Stimulated activated CD4-positive, alpha-beta T cell treated with anti-CD3 and anti-CD28 coated beads, Interleukin-2, amount 100 ng/mL, for 4 hours (primary cell): ENCODE measurements around the gene TMEM255B.

ENCODE experiments used
- DNase-seq: peaks from one replicate; pipeline ENCODE4 v3.0.0-alpha.2; 2020; ENCODE audit warnings: low read depth

The TMEM255B gene

GRCh38 chr13:113768018-113768905 lies 9.2 kb downstream of the TMEM255B start:
- no peak for DNase-seq

DNA sequence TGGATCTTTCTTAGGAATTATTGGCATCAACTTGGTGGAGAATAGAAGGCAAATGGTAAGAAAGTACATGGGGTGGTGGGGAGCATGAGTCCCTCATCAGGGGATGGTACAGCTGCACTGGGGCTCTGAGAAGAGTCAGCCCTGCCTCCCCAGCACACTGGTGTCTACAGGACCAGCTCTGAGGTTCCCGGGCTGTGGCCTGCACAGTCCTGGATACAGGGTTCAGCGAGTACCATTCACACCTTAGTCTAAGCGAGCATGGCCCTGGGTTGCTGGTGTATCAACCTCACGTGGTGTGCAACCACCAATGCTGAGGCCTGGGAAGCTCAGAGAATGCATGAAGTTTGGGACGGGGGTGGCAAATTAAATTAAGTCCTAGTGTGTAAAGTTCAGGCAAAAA lies 10.1 kb downstream of the TMEM255B start:
- DNase-seq = no peak

- no peak for DNase-seq
Measured at GRCh38 chr13:113769881-113770280, 10.9 kb downstream of the TMEM255B start.

- no peak for DNase-seq
Measured at GRCh38 chr13:113770441-113770840, 11.4 kb downstream of the TMEM255B start.

DNA sequence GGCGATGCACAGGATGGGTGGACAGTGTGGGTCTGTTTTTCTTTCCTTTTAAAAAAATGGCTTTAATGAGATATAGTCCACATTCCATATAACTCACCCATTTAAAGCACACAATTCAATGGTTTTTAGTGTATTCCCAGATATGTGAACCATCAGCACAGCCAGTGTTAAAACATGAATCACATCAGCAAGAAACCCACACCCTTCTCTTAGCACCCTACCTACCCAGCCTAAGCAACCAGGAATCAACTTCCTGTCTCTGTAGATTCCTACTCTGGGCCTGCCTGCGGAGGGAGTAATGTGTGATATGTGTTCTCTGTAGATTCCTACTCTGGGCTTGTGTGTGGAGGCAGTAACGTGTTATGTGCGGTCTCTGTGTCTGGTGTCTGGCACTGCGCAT lies 11.9 kb downstream of the TMEM255B start:
- no peak for DNase-seq

DNA sequence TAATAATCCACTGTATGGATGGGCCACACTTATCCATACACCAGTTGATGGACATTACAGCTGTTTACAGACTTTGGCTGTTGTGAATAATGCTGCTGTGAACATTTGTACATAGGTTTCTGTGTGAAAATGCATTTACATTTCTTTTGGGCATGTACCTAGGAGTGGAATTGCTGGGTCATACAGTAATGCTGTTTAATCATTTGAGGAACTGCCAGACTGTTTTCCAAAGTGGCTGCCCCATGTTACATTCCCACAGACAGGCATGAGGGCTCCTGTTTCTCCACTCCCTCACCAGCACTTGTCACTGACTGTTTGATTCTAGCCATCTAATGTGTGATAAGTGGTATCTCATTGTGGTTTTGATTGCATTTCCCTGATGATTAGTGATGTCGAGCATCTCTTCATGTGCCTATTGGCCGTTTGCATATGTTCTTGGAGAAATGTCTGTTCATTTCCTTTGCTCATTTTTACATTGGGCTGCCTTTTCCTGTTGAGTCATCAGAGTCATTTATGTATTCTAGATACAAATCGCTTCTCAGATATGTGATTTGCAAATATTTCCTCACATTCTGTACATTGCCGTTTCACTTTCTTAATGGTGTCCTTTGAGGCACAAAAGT lies 12.8 kb downstream of the TMEM255B start:
- DNase-seq = no peak

DNA sequence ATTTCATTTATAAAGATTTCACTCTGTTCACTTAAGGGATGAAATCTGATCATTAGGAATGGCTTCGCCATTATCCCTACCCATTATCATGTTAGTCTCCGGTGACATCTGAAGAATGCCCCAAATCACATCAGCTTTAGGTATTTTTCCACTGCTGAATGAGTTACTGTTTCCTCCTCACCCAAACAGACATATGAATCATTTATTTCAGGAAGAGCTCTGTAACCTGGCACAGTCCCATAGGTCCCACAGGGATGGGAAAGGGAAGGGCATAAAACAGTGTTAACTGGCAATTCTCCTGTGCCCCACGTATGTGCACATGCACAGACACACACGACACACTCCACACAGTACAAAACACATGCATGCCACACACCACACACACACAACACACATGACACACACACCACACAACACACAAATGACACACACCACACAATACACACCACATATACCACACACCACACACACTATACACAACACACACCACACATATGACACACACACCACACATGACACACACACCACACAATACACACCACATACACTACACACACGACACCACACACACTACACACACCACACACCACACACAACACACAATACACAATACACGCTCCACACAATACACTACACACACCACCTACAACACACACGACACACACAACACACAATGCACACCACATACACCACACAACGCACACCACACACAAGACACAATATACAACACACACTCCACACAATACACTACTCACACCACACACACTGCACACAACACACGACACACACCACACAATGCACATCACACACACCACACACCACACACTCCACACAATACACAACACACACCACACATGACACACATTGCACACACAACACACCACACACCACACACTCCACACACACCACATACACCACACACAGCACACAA lies 15.4 kb downstream of the TMEM255B start:
- DNase-seq = no peak

GRCh38 chr13:113775451-113776145 lies 16.6 kb downstream of the TMEM255B start:
- no peak for DNase-seq

DNA sequence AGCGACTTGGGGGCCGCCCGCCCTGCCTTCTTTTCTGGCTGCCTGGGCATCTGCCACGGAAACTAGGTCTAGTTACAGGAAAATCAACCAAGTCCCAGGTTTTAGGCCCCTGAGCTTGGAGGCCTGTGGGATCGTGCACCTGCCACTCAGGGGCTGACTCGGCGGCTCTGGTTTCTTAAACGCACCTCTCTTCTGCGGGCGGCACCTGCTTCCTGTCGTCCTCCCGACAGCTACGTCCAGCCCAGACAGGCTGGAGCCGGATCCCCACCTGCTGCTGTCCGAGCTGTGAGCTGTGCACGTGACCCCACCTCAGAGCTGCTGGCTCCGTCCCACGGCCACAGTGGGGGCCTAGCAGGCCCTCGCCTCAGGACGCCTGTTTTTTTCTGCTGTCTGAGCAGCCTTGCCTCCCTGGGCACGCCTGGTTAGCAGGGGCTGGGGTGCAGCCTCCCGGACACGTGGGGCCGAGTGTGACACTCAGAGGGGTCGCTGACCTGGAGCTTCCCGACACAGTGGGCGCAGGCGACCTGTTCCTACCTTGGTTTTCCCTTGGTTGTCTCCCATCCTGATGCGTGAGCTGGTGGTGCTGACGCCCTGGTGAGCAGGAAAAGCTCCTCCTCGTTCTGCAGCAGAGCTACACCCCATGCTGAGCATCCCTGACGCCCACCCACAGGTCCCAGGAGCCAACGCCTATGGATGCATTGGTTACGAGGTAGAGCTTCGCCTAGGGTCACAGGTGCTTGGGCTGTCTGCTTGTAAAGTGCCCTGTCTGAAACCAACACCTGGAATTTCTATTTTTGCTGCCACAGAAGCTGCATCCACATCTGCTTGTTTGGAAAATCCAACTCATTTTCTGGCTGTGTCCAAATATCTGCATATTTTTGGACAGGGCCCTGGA lies 17.5 kb downstream of the TMEM255B start:
- DNase-seq = no peak

- no peak for DNase-seq
Measured at GRCh38 chr13:113777311-113778260, 18.6 kb downstream of the TMEM255B start.

- no peak for DNase-seq
Measured at GRCh38 chr13:113781571-113781970, 22.5 kb downstream of the TMEM255B start.

- no peak for DNase-seq
Measured at GRCh38 chr13:113782472-113782871, 23.4 kb downstream of the TMEM255B start.

DNA sequence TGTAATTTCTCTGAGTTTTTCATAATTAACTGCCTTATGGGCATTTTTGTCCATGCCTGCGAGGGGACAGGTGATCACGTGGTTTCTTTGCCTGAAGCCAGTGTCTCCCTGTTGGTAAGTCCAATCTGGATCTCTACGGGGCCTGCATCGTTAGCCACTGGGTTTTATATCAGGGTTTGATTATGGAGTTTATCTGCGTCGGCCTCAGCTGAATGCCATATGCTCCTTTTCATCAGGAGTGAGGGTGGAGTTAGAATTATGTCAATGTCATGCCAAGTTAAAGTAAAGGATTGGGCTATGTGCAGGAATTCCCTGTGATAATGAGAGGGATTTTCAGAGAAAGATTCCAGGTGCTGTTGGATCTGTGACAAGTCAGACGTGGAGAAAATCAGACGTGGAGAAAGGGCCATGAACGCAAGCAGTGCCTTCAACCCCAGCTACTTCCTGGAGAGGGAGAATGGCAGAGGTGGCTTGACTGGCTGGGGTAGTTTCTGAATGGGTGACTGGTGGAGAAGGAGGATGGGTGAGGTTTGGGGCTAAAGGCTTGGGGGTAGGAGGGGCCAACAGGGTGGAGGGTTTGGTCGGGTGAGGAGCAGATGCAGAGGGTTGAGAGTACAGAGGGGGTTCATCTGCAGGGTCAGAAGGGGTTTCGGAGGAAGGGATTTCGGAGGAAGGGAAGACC lies 24.3 kb downstream of the TMEM255B start:
- no peak for DNase-seq

DNA sequence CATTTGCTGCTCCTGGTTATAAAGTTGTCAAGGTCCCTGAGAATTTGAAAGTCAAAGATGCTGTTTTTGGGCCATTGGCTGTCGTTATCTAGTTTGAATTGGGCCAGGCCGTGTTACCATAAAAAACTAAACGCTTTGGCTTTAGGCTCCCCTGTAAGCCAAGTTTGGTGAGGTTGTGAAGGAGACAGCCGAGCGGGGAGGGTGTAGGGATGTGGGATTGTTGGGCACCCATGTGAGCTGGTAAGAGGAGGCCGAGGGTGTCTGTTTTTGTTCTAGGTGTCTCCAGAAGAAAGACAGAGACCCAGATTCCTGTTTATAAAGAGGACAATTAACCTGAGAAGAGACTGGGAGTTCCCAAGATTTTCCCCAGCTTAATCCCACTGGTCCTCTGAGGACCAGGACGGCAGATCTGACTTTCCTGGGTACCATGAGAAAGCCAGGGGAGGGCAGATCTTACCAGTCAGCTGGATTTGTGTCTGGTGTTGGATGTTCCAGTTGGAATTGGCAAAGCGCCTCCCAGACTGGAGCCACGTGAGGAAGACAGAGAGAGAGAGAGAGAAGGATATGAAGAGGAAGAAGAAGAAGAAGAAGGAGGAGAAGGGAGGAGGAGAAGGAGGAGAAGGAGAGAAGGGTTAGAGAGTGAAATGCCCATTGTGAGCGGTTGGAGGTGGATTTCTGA lies 25.1 kb downstream of the TMEM255B start:
- DNase-seq = no peak

DNA sequence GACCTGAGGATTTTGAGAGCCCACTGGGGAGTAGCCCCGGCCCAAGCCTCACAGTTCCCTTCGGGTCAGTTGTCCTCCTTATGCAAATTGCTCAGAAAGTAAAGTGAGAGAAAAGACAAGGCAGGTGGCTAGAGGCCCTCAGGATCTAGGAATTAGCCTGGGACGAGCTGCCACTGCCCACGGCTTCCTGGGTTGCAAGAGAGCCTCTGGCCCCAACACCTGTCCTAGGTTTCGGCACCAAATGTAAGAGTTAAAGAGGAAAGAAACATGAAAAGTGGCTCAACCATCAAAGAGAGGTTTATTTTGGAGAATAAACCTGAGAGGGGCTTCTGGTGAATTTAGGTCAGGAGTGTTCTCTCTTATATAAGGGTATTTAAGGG lies 25.6 kb downstream of the TMEM255B start:
- no peak for DNase-seq

DNA sequence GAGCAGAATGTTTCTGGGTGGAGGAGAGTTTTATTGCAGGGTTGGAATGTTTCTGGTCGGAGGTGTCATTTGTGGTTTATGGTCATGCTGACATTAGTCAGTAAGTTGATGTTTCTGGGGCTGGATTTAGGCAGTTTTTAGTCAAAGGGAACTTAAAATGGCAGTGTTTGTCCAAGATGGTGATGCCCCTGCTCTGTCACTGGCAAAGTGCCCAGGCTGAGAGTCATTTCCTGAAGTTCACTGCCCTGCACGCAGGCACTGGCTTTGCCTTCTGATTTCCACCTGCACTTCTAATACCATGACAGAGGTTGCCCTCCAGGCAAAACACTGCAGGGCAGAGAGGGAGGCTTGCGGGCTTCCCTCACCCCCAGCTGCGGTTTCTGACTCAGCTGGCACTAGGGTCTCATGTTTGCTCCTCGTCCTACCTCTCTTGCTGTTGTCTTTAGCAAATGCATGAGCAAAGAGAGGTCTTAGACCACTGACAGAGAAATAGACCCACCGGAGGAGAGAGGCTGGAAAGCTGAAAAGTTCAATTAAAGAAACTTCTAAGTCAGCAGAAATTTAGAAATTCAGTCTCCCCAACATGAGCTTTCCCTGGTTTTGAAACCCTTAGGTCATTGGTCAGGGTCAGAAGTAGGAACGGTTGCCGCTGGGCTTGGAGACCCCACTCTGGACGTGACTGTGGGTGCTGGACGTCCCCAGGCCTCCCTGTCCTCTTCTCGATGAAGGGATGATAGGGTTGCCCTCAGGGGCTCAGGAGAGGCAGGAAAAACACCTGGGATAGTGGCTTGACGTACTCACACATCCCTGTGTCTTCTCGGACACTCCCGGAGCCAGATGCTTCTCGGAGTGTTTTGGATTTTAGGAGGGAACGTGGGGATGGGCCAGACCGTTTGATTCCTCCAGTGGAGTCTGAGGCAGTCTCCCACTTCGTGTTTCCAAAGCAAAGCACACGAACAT lies 26.3 kb downstream of the TMEM255B start:
- no peak for DNase-seq

GRCh38 chr13:113786262-113786841 lies 27.3 kb downstream of the TMEM255B start:
- no peak for DNase-seq
